ENCODE results near the gene CCSER1. TPM values are rescaled to one million over a fixed set of nuclear protein-coding genes. Genes with fewer than 3 reads are reported as not detected.

CCSER1 gene
- total and polyA plus RNA-seq, 2 experiments from 2014 or later, result not detected

DNA sequence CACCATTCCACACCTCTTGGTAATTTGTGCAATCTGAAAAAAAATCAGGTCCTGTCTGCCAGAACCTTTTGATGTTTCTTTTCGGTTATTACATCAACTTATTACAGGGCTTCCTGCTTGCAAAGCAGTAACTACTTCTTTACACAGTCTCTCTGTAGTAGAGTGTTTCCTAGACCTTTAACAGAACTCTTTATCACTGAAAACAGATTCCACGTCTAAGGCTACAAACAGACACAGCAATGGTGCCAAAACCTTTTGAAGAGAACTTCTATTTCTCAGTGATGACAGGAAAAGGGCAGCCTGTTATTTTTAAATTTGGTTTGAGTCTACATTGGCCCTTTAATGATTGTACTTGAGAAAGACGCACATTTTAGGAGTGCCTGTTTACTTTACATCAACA is 1463.1 kb downstream of the CCSER1 start:
- Histone ChIP-seq H3K4me2 (ENCODE audit: unreplicated experiment) (no peak overlapping the region), H3K27ac (no peak overlapping the region), H3K36me3 (ENCODE audit: low read depth) (no peaks in the 10 kb centered on the region), H3K9ac (no peak overlapping the region), H3K9me3 (ENCODE audit: low read depth) (no peaks in the 10 kb centered on the region), H3K27me3 (replicated peaks; ENCODE audit: insufficient read depth) (no peaks in the 10 kb centered on the region), H3F3A (ENCODE audit: insufficient read depth) (no peaks in the 10 kb centered on the region), H3K4me1 (ENCODE audit: insufficient read depth) (no peaks in the 10 kb centered on the region), H4K20me1 (ENCODE audit: insufficient read depth) (no peaks in the 10 kb centered on the region), H3K9me2 (ENCODE audit: insufficient read depth) (no peaks in the 10 kb centered on the region), H3K79me2 (ENCODE audit: insufficient read depth) (no peaks in the 10 kb centered on the region), H3K4me3 (no peak overlapping the region), H2AFZ (no peak overlapping the region)
- DNase-seq, result no peak
- WGBS, 2 experiments (ENCODE audit: low coverage in 1 of 2, low lambda C conversion rate in 2 of 2, missing lambda C conversion rate in 2 of 2), result 1 to 3% methylated on average over 3 of the region's 3 CpGs
- in situ Hi-C loops (cut with MboI), result no loop called here
- TF ChIP-seq EZH2phosphoT487 (IDR thresholded peaks at IDR 0.05; ENCODE audit: insufficient read depth, low read depth) (no peak), EZH2 (IDR thresholded peaks at IDR 0.05; ENCODE audit: insufficient read depth, poor library complexity, severe bottlenecking) (no peak)

DNA sequence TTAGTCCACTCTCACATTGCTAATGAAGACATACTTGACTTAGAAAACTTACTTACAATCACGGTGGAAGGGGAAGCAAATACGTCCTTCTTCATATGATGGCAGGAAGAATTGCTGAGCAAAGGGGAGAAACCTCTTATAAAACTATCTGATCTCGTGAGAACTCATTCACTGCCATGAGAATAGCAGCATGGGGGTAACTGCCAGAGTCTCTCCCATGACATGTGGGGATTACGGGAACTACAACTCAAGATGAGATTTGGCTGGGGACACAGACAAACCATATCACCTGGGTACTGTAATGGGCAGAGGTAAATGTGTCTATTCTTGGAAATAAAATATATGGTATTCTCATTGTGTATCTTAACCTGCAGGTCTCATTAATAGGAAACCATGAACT is 1464.9 kb downstream of the CCSER1 start:
- Histone ChIP-seq H3K27ac (no peak overlapping the region), H4K20me1 (ENCODE audit: insufficient read depth) (no peaks in the 10 kb centered on the region), H3K4me1 (ENCODE audit: insufficient read depth) (no peaks in the 10 kb centered on the region), H3K27me3 (replicated peaks; ENCODE audit: insufficient read depth) (no peaks in the 10 kb centered on the region), H3K9ac (no peak overlapping the region), H3K4me3 (no peak overlapping the region), H3K36me3 (ENCODE audit: low read depth) (no peaks in the 10 kb centered on the region), H3K4me2 (ENCODE audit: unreplicated experiment) (no peak overlapping the region), H3K9me2 (ENCODE audit: insufficient read depth) (no peaks in the 10 kb centered on the region), H2AFZ (no peak overlapping the region), H3F3A (ENCODE audit: insufficient read depth) (no peaks in the 10 kb centered on the region), H3K9me3 (ENCODE audit: low read depth) (no peaks in the 10 kb centered on the region), H3K79me2 (ENCODE audit: insufficient read depth) (no peaks in the 10 kb centered on the region)
- TF ChIP-seq EZH2 (IDR thresholded peaks at IDR 0.05; ENCODE audit: insufficient read depth, poor library complexity, severe bottlenecking), result no peak
- no peak for TF ChIP-seq EZH2phosphoT487 (IDR thresholded peaks at IDR 0.05; ENCODE audit: insufficient read depth, low read depth)
- WGBS, 2 experiments (ENCODE audit: low coverage in 1 of 2, low lambda C conversion rate in 2 of 2, missing lambda C conversion rate in 2 of 2), result 19 to 30% methylated on average over 4 of the region's 4 CpGs
- in situ Hi-C loops (cut with MboI), result no loop called here
- no peak for DNase-seq

DNA sequence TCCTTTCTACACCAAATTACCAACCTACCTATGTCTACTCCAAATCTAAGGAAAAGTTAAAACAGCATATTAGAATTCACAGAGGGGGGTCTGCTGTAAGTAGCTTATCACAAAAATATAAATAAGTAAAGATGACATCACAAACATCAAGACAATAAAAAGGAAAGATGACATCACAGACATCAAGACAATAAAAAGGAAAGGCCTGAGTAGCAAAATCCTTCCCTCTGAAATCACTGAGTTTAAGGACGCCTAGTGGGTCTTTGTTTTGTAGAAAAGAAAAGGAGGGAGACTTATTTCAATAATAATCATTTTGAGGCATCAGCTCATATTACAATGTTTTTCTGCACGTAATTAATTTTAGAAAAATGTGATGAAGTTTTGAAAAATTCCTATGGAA is 1469.5 kb downstream of the CCSER1 start:
- in situ Hi-C loops (cut with MboI), result no loop called here
- 0 to 4% methylated on average over 2 of the region's 2 CpGs for WGBS, 2 experiments (ENCODE audit: low coverage in 1 of 2, low lambda C conversion rate in 2 of 2, missing lambda C conversion rate in 2 of 2)
- H2AFZ ChIP-seq, result no peak overlapping the region

DNA sequence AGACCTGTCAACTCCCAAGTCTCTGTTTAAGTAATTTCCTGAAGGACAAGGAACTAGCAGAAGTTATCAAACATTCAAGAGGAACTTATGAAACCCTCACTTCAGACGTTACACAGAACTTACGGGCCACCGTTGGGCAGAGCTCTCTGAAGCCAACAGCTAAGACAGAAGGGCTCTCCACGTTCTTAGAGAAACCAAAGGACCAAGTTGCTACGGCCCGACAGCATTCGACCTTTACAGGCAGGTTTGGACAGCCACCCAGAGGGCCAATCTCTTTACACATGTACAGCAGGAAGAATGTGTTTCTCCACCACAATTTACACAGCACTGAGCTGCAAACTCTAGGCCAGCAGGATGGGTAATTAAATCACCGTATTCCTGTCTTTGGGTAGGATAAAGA is 1471.5 kb downstream of the CCSER1 start:
- 33 to 34% methylated on average over 8 of the region's 8 CpGs for WGBS, 2 experiments (ENCODE audit: low coverage in 1 of 2, low lambda C conversion rate in 2 of 2, missing lambda C conversion rate in 2 of 2)

More for the DNA sequence above, 1469.5 kb downstream of the CCSER1 start:
- Histone ChIP-seq H3K79me2 (ENCODE audit: insufficient read depth) (no peaks in the 10 kb centered on the region), H3K27ac (no peak overlapping the region), H4K20me1 (ENCODE audit: insufficient read depth) (no peaks in the 10 kb centered on the region), H3K4me1 (ENCODE audit: insufficient read depth) (no peaks in the 10 kb centered on the region), H3K9me3 (ENCODE audit: low read depth) (no peaks in the 10 kb centered on the region), H3K36me3 (ENCODE audit: low read depth) (no peaks in the 10 kb centered on the region), H3K9me2 (ENCODE audit: insufficient read depth) (no peaks in the 10 kb centered on the region), H3K9ac (no peak overlapping the region), H3K4me3 (no peak overlapping the region), H3K4me2 (ENCODE audit: unreplicated experiment) (no peak overlapping the region), H3F3A (ENCODE audit: insufficient read depth) (no peaks in the 10 kb centered on the region), H3K27me3 (replicated peaks; ENCODE audit: insufficient read depth) (no peaks in the 10 kb centered on the region)
- DNase-seq, result no peak
- TF ChIP-seq EZH2 (IDR thresholded peaks at IDR 0.05; ENCODE audit: insufficient read depth, poor library complexity, severe bottlenecking), result no peak
- no peak for TF ChIP-seq EZH2phosphoT487 (IDR thresholded peaks at IDR 0.05; ENCODE audit: insufficient read depth, low read depth)

DNA sequence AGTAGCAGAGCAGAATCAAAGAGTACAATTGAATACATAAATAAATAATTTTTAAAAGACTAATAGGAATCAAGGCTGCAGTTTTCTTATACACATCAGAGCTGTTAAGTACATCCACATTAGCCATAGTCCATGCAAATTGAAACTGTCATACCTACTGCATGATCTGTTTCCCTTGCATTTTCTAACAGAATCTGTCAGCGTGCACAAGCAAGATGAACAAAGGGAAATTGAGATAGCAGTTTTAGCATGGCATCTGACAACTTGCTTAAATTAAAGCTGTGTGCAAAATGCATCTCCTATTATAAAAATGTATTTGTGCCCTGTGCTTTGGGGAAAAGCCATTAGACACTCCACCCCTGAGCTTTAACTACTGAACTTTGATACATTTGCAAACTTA is 1473.1 kb downstream of the CCSER1 start:
- Histone ChIP-seq H3K9me2 (ENCODE audit: insufficient read depth) (no peaks in the 10 kb centered on the region), H3K9me3 (ENCODE audit: low read depth) (no peaks in the 10 kb centered on the region), H4K20me1 (ENCODE audit: insufficient read depth) (no peaks in the 10 kb centered on the region), H3K4me2 (ENCODE audit: unreplicated experiment) (no peak overlapping the region), H3F3A (ENCODE audit: insufficient read depth) (no peaks in the 10 kb centered on the region), H3K27ac (no peak overlapping the region), H3K36me3 (ENCODE audit: low read depth) (no peaks in the 10 kb centered on the region), H2AFZ (no peak overlapping the region), H3K27me3 (replicated peaks; ENCODE audit: insufficient read depth) (no peaks in the 10 kb centered on the region), H3K4me1 (ENCODE audit: insufficient read depth) (no peaks in the 10 kb centered on the region), H3K4me3 (no peak overlapping the region), H3K79me2 (ENCODE audit: insufficient read depth) (no peaks in the 10 kb centered on the region), H3K9ac (no peak overlapping the region)
- WGBS, 2 experiments (ENCODE audit: low coverage in 1 of 2, low lambda C conversion rate in 2 of 2, missing lambda C conversion rate in 2 of 2), result 22 to 25% methylated on average over 1 of the region's 1 CpG
- DNase-seq, result no peak
- TF ChIP-seq EZH2phosphoT487 (IDR thresholded peaks at IDR 0.05; ENCODE audit: insufficient read depth, low read depth) (no peak), EZH2 (IDR thresholded peaks at IDR 0.05; ENCODE audit: insufficient read depth, poor library complexity, severe bottlenecking) (no peak)
- in situ Hi-C loops (cut with MboI), result no loop called here

More for the DNA sequence above, 1471.5 kb downstream of the CCSER1 start:
- H3K4me1 ChIP-seq (ENCODE audit: insufficient read depth), result no peaks in the 10 kb centered on the region
- no peaks in the 10 kb centered on the region for H3K36me3 ChIP-seq (ENCODE audit: low read depth)
- in situ Hi-C loops (cut with MboI), result no loop called here
- no peak overlapping the region for H3K27ac ChIP-seq
- no peak overlapping the region for H3K4me3 ChIP-seq
- no peaks in the 10 kb centered on the region for H3K9me2 ChIP-seq (ENCODE audit: insufficient read depth)
- H3K79me2 ChIP-seq (ENCODE audit: insufficient read depth), result no peaks in the 10 kb centered on the region
- H3K9me3 ChIP-seq (ENCODE audit: low read depth), result no peaks in the 10 kb centered on the region
- no peak overlapping the region for H2AFZ ChIP-seq
- TF ChIP-seq EZH2 (IDR thresholded peaks at IDR 0.05; ENCODE audit: insufficient read depth, poor library complexity, severe bottlenecking), result no peak
- TF ChIP-seq EZH2phosphoT487 (IDR thresholded peaks at IDR 0.05; ENCODE audit: insufficient read depth, low read depth), result no peak
- H3K27me3 ChIP-seq (replicated peaks; ENCODE audit: insufficient read depth), result no peaks in the 10 kb centered on the region
- H3F3A ChIP-seq (ENCODE audit: insufficient read depth), result no peaks in the 10 kb centered on the region
- H4K20me1 ChIP-seq (ENCODE audit: insufficient read depth), result no peaks in the 10 kb centered on the region
- H3K4me2 ChIP-seq (ENCODE audit: unreplicated experiment), result no peak overlapping the region
- H3K9ac ChIP-seq, result no peak overlapping the region
- DNase-seq, result no peak

Data from GM23248 (cell line).